Testis (tissue), 2 donors: ENCODE results near the gene SARDH.

Source experiments
- CTCF ChIP-seq, 3 experiments: fragments of 450-650 bp in 2 of 3; fragments of 200-600 bp in 1 of 3; sonication (generic) in 1 of 3; IDR thresholded peaks; one replicate each; pipeline ENCODE4 v1.5.1; 2016 to 2019; ENCODE audit warnings: antibody characterized with exemption in 3 of 3, mild to moderate bottlenecking in 2 of 3, moderate library complexity in 1 of 3
- POLR2A ChIP-seq: fragments of 450-650 bp; IDR thresholded peaks from one replicate; pipeline ENCODE4 v1.6.1; 2017; ENCODE audit warnings: antibody characterized with exemption, mild to moderate bottlenecking, moderate library complexity

- TF ChIP-seq CTCF (IDR thresholded peaks at IDR 0.05) (no peak), POLR2A (no peak)
Measured at GRCh38 chr9:133684121-133684935, 53.8 kb downstream of the SARDH start.
